ENCODE measurements around the gene CCDC184.
"Not testable (repeated sequence)": the region's sequence is repeated elsewhere in the genome, so short reads cannot be mapped to it uniquely, and the experiment has no call there.

CCDC184 gene

DNA sequence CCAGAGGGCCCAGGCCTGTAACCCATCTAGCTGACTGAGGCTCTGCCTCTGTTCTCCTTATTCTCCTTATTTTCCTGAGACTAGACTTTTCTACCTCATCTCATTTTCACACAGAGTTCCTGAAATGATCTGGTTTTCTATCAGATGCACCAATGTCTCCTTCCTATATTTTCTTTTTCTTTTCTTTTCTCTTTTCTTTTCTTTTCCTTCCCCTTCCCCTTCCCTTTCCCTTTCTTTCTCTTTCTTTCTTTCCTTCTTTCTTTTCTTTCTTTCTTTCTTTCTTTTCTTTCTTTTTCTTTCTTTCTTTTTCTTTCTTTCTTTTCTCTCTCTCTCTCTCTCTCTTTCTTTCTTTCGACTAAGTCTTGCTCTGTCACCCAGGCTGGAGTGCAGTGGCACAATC, 3.0 kb upstream of the CCDC184 start:
- no peak for FAIRE-seq

GRCh38 chr12:48180857-48181495, 2.5 kb upstream of the CCDC184 start:
- FAIRE-seq = no peak

DNA sequence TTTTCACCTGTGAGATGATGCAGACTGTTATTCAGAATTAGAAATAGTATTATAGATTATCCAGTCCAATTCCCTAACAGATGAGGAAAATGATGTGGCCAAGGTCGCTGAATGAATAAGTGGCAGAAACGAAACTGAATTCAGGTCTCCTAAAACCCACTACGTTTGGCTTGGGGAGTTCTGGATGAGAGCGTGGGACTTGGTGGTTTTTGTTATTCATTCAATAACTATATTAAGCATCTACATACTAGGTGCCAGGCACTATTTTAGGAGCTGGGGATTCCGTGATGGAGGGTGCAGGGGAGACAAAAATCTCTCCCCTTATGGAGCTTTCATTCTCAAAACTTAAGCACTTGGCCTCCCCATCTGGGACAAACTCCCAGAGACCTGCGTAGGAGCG, 813 bp upstream of the CCDC184 start:
- FAIRE-seq = no peak

DNA sequence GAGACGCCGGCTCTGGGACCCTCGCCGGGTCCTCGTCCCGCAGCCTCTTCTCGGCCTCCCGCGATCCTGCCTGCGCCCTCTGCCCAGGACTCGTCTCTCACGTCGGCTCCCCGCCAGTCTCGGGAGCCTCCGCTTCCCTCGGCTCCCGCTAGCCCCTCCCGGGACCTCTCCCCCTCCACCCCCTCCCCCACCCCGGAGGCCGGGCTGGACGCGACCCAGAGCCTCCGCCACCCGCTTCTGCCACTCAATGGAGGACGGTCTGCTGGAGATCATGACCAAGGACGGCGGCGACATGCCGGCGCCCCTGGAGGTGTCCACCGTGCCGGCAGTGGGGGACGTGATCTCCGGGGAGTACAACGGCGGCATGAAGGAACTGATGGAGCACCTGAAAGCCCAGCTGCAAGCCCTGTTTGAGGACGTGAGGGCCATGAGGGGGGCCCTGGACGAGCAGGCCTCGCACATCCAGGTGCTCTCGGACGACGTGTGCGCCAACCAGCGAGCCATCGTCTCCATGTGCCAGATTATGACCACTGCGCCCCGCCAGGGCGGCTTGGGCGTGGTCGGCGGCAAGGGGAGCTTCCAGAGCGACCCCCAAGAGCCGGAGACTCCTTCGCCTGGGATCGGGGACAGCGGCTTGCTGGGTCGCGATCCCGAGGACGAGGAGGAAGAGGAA, 568 bp downstream of the CCDC184 start:
- no peak for FAIRE-seq

- no peak for FAIRE-seq
Observed at GRCh38 chr12:48184549-48184922, 1.1 kb downstream of the CCDC184 start.

DNA sequence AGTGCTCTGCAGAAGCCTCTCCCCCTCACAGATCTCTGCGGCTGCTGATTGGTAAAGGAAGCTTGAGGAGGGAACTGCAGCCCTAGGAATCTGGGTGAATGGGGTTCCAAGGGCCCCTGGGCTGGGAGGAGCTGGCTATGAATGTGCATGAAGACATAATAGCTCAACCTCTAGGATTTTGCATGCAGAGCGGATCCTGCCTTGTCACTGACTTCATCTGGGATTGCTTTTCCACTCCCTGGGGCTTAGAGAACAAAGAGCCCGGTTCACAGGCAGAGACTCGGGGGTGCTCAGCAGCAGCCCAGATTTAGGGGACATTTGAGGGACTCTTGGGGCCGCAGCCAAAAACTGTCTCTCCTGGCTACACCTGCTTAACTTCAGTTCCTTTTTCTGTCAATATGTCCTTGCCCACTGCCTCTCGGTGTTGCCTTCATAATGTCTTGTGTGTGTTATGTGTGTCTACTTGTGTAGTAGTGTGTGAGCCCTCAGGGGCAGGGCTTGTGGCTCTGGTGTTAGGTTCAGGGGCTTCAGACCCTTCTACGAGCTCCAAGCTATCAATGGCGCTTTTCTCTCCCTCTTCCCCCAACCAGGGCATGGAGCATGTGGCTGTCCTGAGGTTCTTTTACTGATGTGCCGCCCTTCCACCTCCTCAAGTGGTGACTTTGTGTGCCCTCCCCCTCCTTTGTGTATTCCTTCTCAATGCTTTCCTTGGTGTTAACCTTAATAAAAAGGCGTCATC, 1.9 kb downstream of the CCDC184 start:
- FAIRE-seq = no peak

- FAIRE-seq = no peak
Observed at GRCh38 chr12:48187916-48188695, 4.7 kb downstream of the CCDC184 start.

GRCh38 chr12:48189331-48190125, 6.1 kb downstream of the CCDC184 start:
- no peak for FAIRE-seq

DNA sequence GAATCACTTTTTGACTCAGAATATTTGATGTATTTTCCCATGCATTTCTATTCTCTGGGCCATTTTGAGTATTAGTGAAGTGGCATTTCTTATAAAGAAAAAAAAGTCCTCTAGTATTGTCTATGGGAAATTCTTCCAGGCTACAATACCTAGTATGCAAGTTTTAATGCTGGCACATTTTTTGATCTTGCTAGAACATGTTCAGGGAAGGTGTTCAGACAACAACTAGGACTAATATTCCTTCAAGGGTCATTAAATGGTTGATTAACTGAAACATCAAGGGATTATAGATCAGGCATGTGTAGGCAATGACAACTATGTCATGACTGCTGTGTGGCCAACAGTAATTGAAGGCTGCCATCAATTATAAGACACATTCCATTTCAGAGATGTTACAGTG, 7.7 kb downstream of the CCDC184 start:
- FAIRE-seq = no peak

GRCh38 chr12:48192861-48193260, 9.4 kb downstream of the CCDC184 start:
- FAIRE-seq = no peak

GRCh38 chr12:48193623-48194022, 10.2 kb downstream of the CCDC184 start:
- FAIRE-seq = no peak

GRCh38 chr12:48194799-48195201, 11.4 kb downstream of the CCDC184 start:
- FAIRE-seq = no peak

- FAIRE-seq = no peak
Observed at GRCh38 chr12:48197549-48197970, 14.1 kb downstream of the CCDC184 start.

DNA sequence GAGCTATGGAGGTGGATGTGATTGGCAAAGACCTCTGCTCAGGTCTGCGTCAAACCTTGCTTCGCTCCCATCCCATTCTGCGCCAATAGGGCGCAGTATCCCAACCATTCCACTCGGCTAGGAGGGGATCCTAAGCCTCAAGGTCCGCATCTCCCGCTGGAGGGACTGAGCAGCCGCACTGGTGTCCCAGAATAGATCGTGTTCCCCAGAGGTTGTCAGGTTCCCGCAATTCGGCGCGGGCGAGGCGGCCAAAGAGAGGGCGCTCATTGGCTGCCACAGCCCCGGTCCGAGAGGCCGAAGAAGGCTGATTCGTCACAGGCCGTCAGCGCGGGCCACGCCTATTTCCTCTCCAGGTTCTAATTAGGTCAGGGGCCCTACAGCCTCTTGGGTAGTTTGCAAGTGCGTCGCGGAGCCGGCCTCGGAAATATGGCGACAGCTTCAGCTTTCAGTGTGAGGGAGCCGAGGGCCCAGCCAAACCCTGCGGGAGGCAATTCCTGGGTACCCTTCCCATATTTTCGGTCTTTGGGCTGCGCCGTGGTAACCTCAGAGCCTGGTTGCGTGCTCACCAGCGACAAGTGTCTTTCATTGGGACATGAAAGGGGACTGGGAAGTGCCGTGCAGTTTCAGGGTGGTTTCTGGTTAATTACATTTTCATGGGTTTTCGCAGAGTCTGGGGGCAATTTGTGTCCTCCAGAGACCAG, 14.7 kb downstream of the CCDC184 start:
- no peak for FAIRE-seq

- no peak for FAIRE-seq
Observed at GRCh38 chr12:48198672-48198971, 15.2 kb downstream of the CCDC184 start.

DNA sequence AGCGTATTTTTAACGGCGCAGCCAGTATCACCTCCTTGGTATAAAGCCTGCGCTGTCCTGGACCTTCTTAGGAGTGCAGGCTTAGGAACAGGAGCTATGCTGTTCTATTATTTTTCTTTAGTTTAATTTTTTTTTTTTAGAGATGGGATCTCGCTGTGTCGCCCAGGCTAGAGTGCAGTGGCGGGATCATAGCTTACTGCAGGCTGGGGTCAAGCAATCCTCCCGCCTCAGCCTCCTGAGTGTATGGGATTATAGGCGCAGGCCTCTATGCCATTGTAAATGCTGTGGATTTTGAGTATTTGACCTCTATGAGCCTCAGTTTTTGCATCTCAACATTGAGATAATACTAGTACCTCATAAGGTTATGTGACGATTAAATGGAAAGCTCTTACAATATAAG, 15.5 kb downstream of the CCDC184 start:
- FAIRE-seq = no peak

DNA sequence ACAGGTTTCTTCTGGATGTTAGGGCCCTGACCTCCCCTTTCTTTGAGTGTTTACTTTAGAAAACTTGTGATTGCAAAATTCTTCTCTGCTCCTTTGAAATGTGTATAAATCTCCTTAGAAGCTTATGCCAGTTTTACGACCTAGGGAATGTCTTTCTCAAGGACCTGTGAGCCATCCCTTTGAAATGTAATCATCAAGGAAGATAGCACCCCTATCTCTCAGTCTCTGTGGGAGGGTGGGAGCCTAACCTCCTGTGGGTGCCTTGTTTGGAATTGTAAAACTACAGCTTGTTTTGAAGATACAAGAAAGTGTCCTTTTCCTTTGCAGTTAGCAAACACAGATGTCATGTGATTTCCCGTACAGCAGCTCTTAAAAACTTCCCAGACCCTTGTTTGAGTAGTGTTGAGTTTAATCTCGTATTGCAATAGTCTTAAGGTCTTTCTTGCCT, 16.4 kb downstream of the CCDC184 start:
- no peak for FAIRE-seq

- no peak for FAIRE-seq
Observed at GRCh38 chr12:48201091-48201490, 17.6 kb downstream of the CCDC184 start.

DNA sequence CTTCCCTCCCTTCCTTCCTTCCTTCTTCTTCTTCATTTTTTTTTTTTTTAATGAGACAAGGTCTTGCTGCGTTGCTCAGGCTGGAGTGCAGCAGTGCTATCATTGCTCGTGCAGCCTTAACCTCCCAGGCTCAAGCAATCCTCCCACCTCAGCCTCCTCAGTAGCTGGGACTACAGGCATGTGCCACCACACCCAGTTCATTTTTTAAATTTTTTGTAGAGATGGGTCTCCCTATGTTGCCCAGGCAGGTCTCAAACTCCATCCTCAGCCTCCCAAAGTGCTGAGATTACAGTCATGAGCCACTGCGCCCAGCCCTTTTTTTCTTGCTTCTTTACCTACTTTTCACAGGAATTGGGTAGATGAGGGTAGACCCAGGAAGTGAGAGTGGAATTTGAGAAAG, 18.1 kb downstream of the CCDC184 start:
- FAIRE-seq = no peak

DNA sequence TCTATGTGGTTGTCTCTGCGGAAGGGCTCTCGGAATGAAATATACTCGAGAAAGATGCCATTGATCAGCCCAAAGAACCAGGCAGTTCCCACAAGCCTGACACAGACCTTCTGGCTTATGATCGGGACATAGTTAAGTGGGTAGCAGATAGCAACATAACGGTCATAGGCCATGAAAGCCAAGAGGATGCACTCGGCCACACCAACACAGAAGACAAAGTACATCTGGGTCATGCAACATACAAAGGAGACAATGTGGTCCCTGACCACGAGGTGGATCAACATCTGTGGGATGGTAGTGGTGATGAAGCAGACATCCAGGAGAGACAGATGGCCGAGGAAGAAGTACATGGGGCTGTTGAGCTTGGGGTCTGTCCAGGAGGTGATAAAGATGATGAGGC, 19.3 kb downstream of the CCDC184 start:
- FAIRE-seq = no peak

DNA sequence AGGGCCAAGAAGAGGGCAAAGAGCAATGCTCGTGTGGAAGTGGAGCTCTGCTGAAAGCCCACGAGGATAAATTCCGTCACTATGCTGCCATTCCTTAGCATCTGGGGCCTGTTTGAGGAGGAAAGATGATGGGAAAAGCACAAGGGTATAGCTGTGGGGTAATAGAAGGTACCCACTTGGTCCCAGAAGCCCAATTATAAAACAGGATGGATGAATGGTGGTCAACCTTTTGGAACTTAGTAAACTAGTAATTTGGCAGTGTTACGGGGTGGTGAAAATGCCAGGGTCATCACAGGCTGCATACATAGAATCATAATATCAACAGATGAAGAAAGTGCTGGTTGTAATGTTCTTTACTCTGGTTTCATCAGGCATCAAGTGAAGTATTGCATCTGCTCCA, 19.7 kb downstream of the CCDC184 start, which contains the start of gene OR10AD1:
OR10AD1 (minus strand) TSS at position 101 of the 400 bp plus-strand sequence; CDS start at position 101, 0 bp downstream.
- no peak for FAIRE-seq

DNA sequence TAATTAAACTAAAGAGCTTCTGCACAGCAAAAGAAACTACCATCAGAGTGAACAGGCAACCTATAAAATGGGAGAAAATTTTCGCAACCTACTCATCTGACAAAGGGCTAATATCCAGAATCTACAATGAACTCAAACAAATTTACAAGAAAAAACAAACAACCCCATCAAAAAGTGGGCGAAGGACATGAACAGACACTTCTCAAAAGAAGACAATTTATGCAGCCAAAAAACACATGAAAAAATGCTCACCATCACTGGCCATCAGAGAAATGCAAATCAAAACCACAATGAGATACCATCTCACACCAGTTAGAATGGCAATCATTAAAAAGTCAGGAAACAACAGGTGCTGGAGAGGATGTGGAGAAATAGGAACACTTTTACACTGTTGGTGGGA, 26.1 kb downstream of the CCDC184 start:
- FAIRE-seq = not testable (repeated sequence)
